Vagina (tissue), 2 donors: ENCODE results near the gene MYOF. TPM values are rescaled to one million over a fixed set of nuclear protein-coding genes. Genes with fewer than 3 reads are reported as not detected.
A peak's percentile ranks its signal among the peaks of the same experiment; 100 is the strongest.
"Not testable (repeated sequence)": the region's sequence is repeated elsewhere in the genome, so short reads cannot be mapped to it uniquely, and the experiment has no call there.

ENCODE experiments used
- DNase-seq, 2 donors: peaks; one replicate each; pipeline ENCODE4 v3.0.0-alpha.2; 2017; ENCODE audit errors: extremely low spot score in 2 of 2
- H3K27ac ChIP-seq: fragments of 200-600 bp; sonication (generic); one replicate; pipeline ENCODE4 v1.5.1; 2019
- H3K27me3 ChIP-seq: fragments of 200-600 bp; sonication (generic); one replicate; pipeline ENCODE4 v1.5.1; 2019
- H3K36me3 ChIP-seq, 2 donors: fragments of 200-600 bp; sonication (generic); one replicate each; pipeline ENCODE4 v1.5.1; 2017 to 2019
- H3K4me1 ChIP-seq: fragments of 200-600 bp; sonication (generic); one replicate; pipeline ENCODE4 v1.5.1; 2019
- H3K4me3 ChIP-seq, 2 donors: fragments of 200-600 bp; sonication (generic); 1 replicate in 1 of 2; 2 replicates in 1 of 2; pipeline ENCODE4 v1.5.1; 2016 to 2019
- H3K9me3 ChIP-seq: fragments of 200-600 bp; sonication (generic); one replicate; pipeline ENCODE4 v1.5.1; 2019
- CTCF ChIP-seq, 3 experiments: fragments of 450-650 bp in 2 of 3; fragments of 200-600 bp in 1 of 3; sonication (generic) in 1 of 3; IDR thresholded peaks; one replicate each; pipeline ENCODE4 v1.5.1; 2017 to 2019; ENCODE audit warnings: antibody characterized with exemption in 3 of 3, mild to moderate bottlenecking in 2 of 3, moderate library complexity in 2 of 3
- POLR2A ChIP-seq, 2 donors: fragments of 450-650 bp; IDR thresholded peaks; one replicate each; pipeline ENCODE4 v1.6.1; 2017; ENCODE audit warnings: antibody characterized with exemption in 2 of 2, mild to moderate bottlenecking in 2 of 2, moderate library complexity in 2 of 2
- POLR2AphosphoS5 ChIP-seq, 2 donors: sonication (generic); formaldehyde crosslinking; IDR thresholded peaks; one replicate each; pipeline ENCODE4 v1.9.0; 2017; ENCODE audit warnings: antibody characterized with exemption in 2 of 2, mild to moderate bottlenecking in 2 of 2, low read depth in 1 of 2; ENCODE audit not compliant: insufficient read depth in 1 of 2
- intact Hi-C: fragments of 100-400 bp; cut with DNase I; formaldehyde crosslinking; loops from one replicate; pipeline ENCODE4 v1.15.1; 2023
- total RNA-seq: library from RNA; depleted of rRNA; stranded (reverse); fragments of >200 nt; gene quantifications from one replicate; pipeline ENCODE4 v1.2.3, GENCODE V29; 2016

Gene MYOF
- total RNA-seq, 1 donor from 2014 or later: 107 TPM

GRCh38 chr10:93468461-93469213 lies 13.5 kb downstream of the MYOF start:
- no peak for TF ChIP-seq CTCF (IDR thresholded peaks at IDR 0.05)
- peak in 1 of 2 donors; percentile 77 for TF ChIP-seq POLR2AphosphoS5 (IDR thresholded peaks at IDR 0.05; ENCODE audit: insufficient read depth in 1 of 2, low read depth in 1 of 2)
- H3K4me1 ChIP-seq: peaks cover 95% of the 10 kb centered on the region
- peak overlapping the region; percentile 90 for H3K27ac ChIP-seq
- intact Hi-C loops: no loop called here
- H3K27me3 ChIP-seq: no peaks in the 10 kb centered on the region
- H3K9me3 ChIP-seq: no peaks in the 10 kb centered on the region
- H3K36me3 ChIP-seq: no peaks in the 10 kb centered on the region
- no peak for DNase-seq
- no peak overlapping the region for H3K4me3 ChIP-seq

- H3K27ac ChIP-seq: peak overlapping the region; percentile 90
- DNase-seq, H3K9me3 ChIP-seq, H3K4me3 ChIP-seq, H3K27me3 ChIP-seq, H3K36me3 ChIP-seq, intact Hi-C loops: not testable (repeated sequence)
- H3K4me1 ChIP-seq: peaks cover 95% of the 10 kb centered on the region
Measured at GRCh38 chr10:93467635-93468034, 14.5 kb downstream of the MYOF start.

- Histone ChIP-seq H3K4me3 (no peak overlapping the region), H3K27ac (peak overlapping the region; percentile 94), H3K36me3 (no peaks in the 10 kb centered on the region), H3K27me3 (no peaks in the 10 kb centered on the region), H3K4me1 (peaks cover 95% of the 10 kb centered on the region), H3K9me3 (no peaks in the 10 kb centered on the region)
- TF ChIP-seq CTCF (IDR thresholded peaks at IDR 0.05): no peak
- peak; percentile 72 to 78 for TF ChIP-seq POLR2AphosphoS5 (IDR thresholded peaks at IDR 0.05; ENCODE audit: insufficient read depth in 1 of 2, low read depth in 1 of 2)
- intact Hi-C loops: loop anchor here (2.0 kb wide), 1 partner anchor 27 kb away; no protein-coding TSS in a partner anchor
- DNase-seq: no peak
Measured at GRCh38 chr10:93465806-93466675, 16.1 kb downstream of the MYOF start.

- H3K27me3 ChIP-seq: no peaks in the 10 kb centered on the region
- H3K4me3 ChIP-seq: no peak overlapping the region
- TF ChIP-seq CTCF (IDR thresholded peaks at IDR 0.05) (no peak), POLR2A (IDR thresholded peaks at IDR 0.05) (no peak), POLR2AphosphoS5 (IDR thresholded peaks at IDR 0.05; ENCODE audit: insufficient read depth in 1 of 2, low read depth in 1 of 2) (no peak)
- H3K27ac ChIP-seq: peak overlapping the region; percentile 94
- H3K9me3 ChIP-seq: no peaks in the 10 kb centered on the region
- no peak for DNase-seq
- intact Hi-C loops: loop anchor here (2.0 kb wide), 1 partner anchor 26 kb away; no protein-coding TSS in a partner anchor
- no peaks in the 10 kb centered on the region for H3K36me3 ChIP-seq
- H3K4me1 ChIP-seq: peaks cover 90% of the 10 kb centered on the region
Measured at GRCh38 chr10:93464776-93465388, 17.3 kb downstream of the MYOF start.

- Histone ChIP-seq H3K27me3 (no peaks in the 10 kb centered on the region), H3K4me3 (peak overlapping the region in 1 of 2 donors; percentile 6), H3K27ac (peak overlapping the region; percentile 94), H3K36me3 (no peaks in the 10 kb centered on the region), H3K4me1 (peaks cover 90% of the 10 kb centered on the region), H3K9me3 (no peaks in the 10 kb centered on the region)
- TF ChIP-seq POLR2AphosphoS5 (IDR thresholded peaks at IDR 0.05; ENCODE audit: insufficient read depth in 1 of 2, low read depth in 1 of 2): peak; percentile 23 to 63
- no peak for TF ChIP-seq POLR2A (IDR thresholded peaks at IDR 0.05)
- DNase-seq: no peak
- intact Hi-C loops: loop anchor here (2.0 kb wide), 1 partner anchor 25 kb away; no protein-coding TSS in a partner anchor
Measured at GRCh38 chr10:93463723-93464476, 18.2 kb downstream of the MYOF start.
